Measurements from ENCODE around the gene TXK.

GRCh38 chr4:48073567-48074103 is 60.4 kb downstream of the TXK start:
- TF ChIP-seq, protein P1, sequence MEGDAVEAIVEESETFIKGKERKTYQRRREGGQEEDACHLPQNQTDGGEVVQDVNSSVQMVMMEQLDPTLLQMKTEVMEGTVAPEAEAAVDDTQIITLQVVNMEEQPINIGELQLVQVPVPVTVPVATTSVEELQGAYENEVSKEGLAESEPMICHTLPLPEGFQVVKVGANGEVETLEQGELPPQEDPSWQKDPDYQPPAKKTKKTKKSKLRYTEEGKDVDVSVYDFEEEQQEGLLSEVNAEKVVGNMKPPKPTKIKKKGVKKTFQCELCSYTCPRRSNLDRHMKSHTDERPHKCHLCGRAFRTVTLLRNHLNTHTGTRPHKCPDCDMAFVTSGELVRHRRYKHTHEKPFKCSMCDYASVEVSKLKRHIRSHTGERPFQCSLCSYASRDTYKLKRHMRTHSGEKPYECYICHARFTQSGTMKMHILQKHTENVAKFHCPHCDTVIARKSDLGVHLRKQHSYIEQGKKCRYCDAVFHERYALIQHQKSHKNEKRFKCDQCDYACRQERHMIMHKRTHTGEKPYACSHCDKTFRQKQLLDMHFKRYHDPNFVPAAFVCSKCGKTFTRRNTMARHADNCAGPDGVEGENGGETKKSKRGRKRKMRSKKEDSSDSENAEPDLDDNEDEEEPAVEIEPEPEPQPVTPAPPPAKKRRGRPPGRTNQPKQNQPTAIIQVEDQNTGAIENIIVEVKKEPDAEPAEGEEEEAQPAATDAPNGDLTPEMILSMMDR (IDR thresholded peaks at IDR 0.05), result no peak
- TF ChIP-seq POLR2A (IDR thresholded peaks at IDR 0.05), result no peak

Measured in prostate gland (tissue), 2 donors.